ENCODE results near the gene FAM204A. TPM values are rescaled to one million over a fixed set of nuclear protein-coding genes. Genes with fewer than 3 reads are reported as not detected.

Gene FAM204A
- total RNA-seq, 2 experiments from 2014 or later = 63.5 to 64.8 TPM

DNA sequence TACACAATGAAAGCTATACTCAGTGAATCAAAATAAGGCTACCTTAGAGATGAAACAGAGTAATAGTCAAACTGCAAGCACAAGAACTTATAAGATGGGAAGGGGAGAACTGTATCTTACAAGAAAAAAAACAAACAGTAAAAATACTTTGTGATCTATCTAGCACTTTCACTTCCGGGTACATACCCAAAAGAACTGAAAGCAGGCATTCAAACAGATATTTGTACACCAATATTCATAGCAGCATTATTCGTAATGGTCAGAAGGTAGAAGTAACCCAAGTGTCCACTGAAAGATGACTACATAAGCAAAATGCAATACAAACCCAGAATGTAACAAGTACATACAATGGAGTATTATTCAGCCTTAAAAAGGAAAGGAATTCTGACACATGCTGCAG is 18.0 kb downstream of the FAM204A start:
- ChIA-PET POLR2A (no interaction called here), CTCF (no interaction called here)
- no peak overlapping the region for H3K4me3 Mint-ChIP-seq
- H3K27ac Mint-ChIP-seq = no peak overlapping the region
- no peaks in the 10 kb centered on the region for H3K27me3 Mint-ChIP-seq
- intact Hi-C loops (cut with micrococcal nuclease) = no loop called here
- peaks cover 50% of the 10 kb centered on the region for H3K36me3 Mint-ChIP-seq
- no peaks in the 10 kb centered on the region for H3K9me3 Mint-ChIP-seq
- no peaks in the 10 kb centered on the region for H3K4me1 Mint-ChIP-seq (ENCODE audit: low read depth)
- DNase-seq = no peak

DNA sequence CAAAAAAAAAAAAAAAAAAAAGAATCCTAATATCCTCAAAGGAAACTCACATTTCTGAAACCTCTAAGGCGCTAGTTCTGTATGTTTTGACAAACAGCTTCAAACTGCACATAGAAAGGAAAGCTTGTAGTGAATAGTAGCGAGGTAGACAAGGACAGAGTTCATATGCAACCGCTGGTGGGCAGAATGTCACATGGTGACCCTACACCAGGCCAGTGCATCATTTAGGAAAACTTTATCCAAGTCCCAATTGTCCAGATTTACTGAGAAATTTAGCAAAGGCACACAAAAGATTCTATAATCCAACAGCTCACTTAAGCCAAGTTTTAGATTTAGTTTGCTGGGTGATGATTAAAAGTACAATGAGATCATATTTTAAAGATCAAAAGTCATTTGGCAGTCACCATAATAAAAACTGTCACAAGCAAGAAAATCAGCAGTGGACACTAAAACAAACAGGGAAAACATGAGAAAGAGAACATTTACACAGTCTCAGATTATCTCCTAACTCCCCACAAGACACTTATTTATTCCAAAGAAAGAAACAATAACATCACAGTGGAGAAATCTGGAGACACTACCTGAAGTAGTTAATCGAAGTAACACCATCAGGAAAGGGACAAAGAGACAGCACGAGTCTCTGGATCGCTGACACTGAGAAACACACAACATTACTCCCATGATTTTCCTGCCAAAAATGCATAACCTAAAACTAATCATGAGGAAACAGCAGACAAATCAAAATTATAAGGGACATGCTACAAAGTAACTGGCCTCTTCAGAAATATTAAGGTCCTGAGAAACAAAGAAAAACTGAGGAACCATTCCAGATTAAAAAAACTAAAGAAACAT is 20.2 kb downstream of the FAM204A start:
- DNase-seq = no peak
- H3K9me3 Mint-ChIP-seq = no peaks in the 10 kb centered on the region
- no peaks in the 10 kb centered on the region for H3K27me3 Mint-ChIP-seq
- H3K4me1 Mint-ChIP-seq (ENCODE audit: low read depth) = no peaks in the 10 kb centered on the region
- H3K27ac Mint-ChIP-seq = no peak overlapping the region
- intact Hi-C loops (cut with micrococcal nuclease) = no loop called here
- ChIA-PET CTCF (no interaction called here), POLR2A (no interaction called here)
- H3K4me3 Mint-ChIP-seq = no peak overlapping the region
- peaks cover 41% of the 10 kb centered on the region for H3K36me3 Mint-ChIP-seq

DNA sequence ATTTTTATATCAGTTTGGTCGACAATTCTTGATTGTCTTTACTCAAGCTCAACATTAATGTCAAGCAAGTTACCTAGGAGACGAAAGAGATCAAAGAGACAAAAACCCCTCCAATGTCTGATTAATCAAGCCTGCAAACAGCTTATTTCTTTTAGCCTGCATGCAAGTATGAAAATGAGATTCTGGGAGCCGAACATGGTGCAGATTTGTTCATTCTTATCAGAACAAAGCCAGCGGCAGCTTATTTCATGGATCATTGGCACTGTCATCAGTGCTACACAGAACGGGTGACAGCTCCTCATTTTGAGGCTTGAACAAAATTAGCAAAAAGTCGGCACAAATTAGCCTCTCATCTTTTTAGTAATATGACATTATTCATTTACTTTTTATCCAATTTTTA is 26.5 kb downstream of the FAM204A start:
- H3K27me3 Mint-ChIP-seq = no peaks in the 10 kb centered on the region
- no peak for DNase-seq
- no peaks in the 10 kb centered on the region for H3K4me1 Mint-ChIP-seq (ENCODE audit: low read depth)
- ChIA-PET POLR2A (no interaction called here), CTCF (interaction anchor here (1.1 to 1.3 kb wide), 2 partner anchors 108 to 819 kb away, joined by 3 to 5 read pairs; no protein-coding TSS in a partner anchor)
- H3K27ac Mint-ChIP-seq = no peak overlapping the region
- H3K4me3 Mint-ChIP-seq = no peak overlapping the region
- H3K9me3 Mint-ChIP-seq = no peaks in the 10 kb centered on the region
- intact Hi-C loops (cut with micrococcal nuclease) = no loop called here
- peaks cover 12% of the 10 kb centered on the region for H3K36me3 Mint-ChIP-seq

- no peak for DNase-seq
- ChIA-PET CTCF (interaction anchor here (1.1 kb wide), 2 partner anchors 74 to 818 kb away, joined by 3 to 5 read pairs; no protein-coding TSS in a partner anchor), POLR2A (no interaction called here)
- no peaks in the 10 kb centered on the region for H3K4me1 Mint-ChIP-seq (ENCODE audit: low read depth)
- no peak overlapping the region for H3K4me3 Mint-ChIP-seq
- H3K27ac Mint-ChIP-seq = no peak overlapping the region
- intact Hi-C loops (cut with micrococcal nuclease) = no loop called here
- H3K27me3 Mint-ChIP-seq = no peaks in the 10 kb centered on the region
- H3K36me3 Mint-ChIP-seq = peaks cover 9% of the 10 kb centered on the region
- no peaks in the 10 kb centered on the region for H3K9me3 Mint-ChIP-seq
Measured at GRCh38 chr10:118314882-118315281, 27.2 kb downstream of the FAM204A start.

DNA sequence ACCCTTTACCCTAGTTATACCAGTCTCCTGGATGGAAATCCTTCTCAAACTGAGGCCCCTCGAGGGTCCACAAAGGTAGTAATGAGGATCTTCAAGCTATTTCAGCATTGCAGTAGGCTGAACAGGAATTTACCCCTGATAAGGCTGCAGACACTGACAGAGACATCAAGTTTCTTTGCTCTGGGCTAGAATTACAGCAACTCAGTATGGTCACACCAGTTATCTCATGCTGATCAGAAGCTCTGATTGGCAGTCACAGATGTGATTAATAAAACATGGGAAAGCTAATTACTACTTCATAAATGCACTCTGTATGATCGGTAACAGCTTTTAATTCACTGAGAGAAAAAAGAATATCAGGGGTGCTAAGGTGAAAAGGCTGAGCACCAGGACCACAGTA is 30.6 kb downstream of the FAM204A start:
- Mint-ChIP-seq H3K27me3 (no peaks in the 10 kb centered on the region), H3K27ac (no peak overlapping the region), H3K4me1 (ENCODE audit: low read depth) (no peaks in the 10 kb centered on the region), H3K9me3 (no peaks in the 10 kb centered on the region), H3K36me3 (peaks cover 8% of the 10 kb centered on the region), H3K4me3 (no peak overlapping the region)
- intact Hi-C loops (cut with micrococcal nuclease) = no loop called here
- ChIA-PET POLR2A (no interaction called here), CTCF (interaction anchor here (0.7 kb wide), 1 partner anchor 1033 kb away, joined by 3 read pairs; no protein-coding TSS in a partner anchor)
- DNase-seq = no peak

DNA sequence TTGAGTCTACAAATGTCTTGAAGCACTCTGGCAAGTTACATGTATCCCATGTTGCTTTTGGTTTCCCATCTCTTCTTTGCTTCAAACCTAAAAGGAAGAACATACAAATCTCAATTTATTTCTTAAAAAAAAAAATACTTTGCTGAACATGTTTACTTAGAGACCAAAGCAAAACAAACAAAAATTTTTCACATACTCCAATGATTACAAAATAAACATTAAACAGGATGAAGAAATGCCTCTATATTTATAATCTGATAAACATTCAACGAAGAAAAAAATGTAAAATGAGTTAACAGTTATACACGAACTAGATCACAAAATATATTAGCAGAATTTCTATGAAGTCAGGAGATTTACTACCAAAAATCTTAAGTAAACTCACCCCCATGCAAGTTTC is 31.3 kb downstream of the FAM204A start:
- Mint-ChIP-seq H3K36me3 (peaks cover 13% of the 10 kb centered on the region), H3K27me3 (no peaks in the 10 kb centered on the region), H3K9me3 (no peaks in the 10 kb centered on the region), H3K4me3 (no peak overlapping the region), H3K4me1 (ENCODE audit: low read depth) (no peaks in the 10 kb centered on the region), H3K27ac (no peak overlapping the region)
- intact Hi-C loops (cut with micrococcal nuclease) = no loop called here
- ChIA-PET POLR2A (no interaction called here), CTCF (interaction anchor here (0.7 kb wide), 1 partner anchor 1033 kb away, joined by 3 read pairs; no protein-coding TSS in a partner anchor)
- no peak for DNase-seq

DNA sequence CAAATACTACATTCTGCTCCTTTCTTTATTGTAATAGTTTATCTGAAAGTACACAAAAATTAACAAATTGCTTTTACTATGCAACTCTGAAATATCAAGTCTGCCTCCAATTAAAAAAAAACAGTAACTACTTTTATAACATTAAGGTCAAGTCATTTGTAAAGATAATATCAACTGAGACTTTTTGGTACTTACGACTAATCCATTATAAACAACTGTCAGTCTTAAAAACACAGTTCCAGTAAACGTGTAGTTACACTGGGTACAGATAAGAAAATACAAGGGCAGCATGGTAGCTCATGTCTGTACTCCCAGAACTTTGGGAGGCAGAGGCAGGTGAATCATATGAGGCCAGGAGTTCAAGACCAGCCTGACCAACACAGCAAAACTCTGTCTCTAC is 32.2 kb downstream of the FAM204A start:
- Mint-ChIP-seq H3K4me3 (no peak overlapping the region), H3K27me3 (no peaks in the 10 kb centered on the region), H3K9me3 (no peaks in the 10 kb centered on the region), H3K27ac (no peak overlapping the region), H3K36me3 (peaks cover 18% of the 10 kb centered on the region), H3K4me1 (ENCODE audit: low read depth) (no peaks in the 10 kb centered on the region)
- ChIA-PET CTCF (no interaction called here), POLR2A (interaction anchor here (0.7 kb wide), 1 partner anchor 55 kb away, joined by 3 read pairs; no protein-coding TSS in a partner anchor)
- no peak for DNase-seq
- intact Hi-C loops (cut with micrococcal nuclease) = no loop called here

DNA sequence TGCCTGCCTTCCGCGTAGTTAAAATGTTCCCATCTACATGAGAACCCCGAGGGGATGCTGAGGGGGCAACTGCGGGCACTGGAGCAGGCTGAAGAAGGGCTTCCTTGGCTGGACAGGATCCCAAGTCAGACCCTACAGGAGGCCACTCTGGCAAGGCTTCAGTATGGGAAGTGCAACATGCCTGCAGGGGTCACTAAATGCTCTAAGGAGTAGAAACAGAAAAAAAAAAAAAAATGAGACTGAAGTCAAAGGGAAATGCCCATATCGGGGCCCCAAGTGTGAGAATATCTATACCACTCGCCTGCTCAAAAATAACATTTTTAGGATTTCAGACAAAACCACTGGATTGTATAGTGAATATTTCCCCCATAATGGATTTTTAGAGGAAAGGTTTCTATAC is 33.5 kb downstream of the FAM204A start:
- ChIA-PET POLR2A (no interaction called here), CTCF (no interaction called here)
- Mint-ChIP-seq H3K27ac (no peak overlapping the region), H3K9me3 (no peaks in the 10 kb centered on the region), H3K27me3 (no peaks in the 10 kb centered on the region), H3K4me3 (no peak overlapping the region), H3K36me3 (peaks cover 20% of the 10 kb centered on the region), H3K4me1 (ENCODE audit: low read depth) (no peaks in the 10 kb centered on the region)
- DNase-seq = no peak
- intact Hi-C loops (cut with micrococcal nuclease) = no loop called here

DNA sequence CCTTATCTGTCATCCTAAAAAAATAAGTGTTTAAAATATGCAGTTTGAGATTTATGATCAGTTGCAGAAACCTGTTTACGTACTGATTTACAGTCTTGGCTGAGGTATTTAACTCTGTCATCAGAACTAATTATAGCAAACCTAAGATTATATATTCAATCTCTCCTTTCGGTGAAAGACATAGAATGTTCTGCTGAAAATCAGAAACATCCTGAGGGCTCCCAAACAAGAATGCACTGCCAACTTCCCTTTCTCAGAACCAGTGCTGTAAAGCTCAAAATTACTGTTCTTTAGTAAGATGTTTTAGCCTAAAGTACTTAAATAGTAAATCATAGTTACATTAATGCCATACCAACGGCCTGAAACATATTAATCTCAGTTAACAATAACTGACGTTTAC is 34.3 kb downstream of the FAM204A start:
- no peaks in the 10 kb centered on the region for H3K9me3 Mint-ChIP-seq
- no peaks in the 10 kb centered on the region for H3K27me3 Mint-ChIP-seq
- intact Hi-C loops (cut with micrococcal nuclease) = no loop called here
- no peak overlapping the region for H3K4me3 Mint-ChIP-seq
- H3K4me1 Mint-ChIP-seq (ENCODE audit: low read depth) = no peaks in the 10 kb centered on the region
- peaks cover 20% of the 10 kb centered on the region for H3K36me3 Mint-ChIP-seq
- ChIA-PET CTCF (no interaction called here), POLR2A (no interaction called here)
- no peak overlapping the region for H3K27ac Mint-ChIP-seq
- no peak for DNase-seq

DNA sequence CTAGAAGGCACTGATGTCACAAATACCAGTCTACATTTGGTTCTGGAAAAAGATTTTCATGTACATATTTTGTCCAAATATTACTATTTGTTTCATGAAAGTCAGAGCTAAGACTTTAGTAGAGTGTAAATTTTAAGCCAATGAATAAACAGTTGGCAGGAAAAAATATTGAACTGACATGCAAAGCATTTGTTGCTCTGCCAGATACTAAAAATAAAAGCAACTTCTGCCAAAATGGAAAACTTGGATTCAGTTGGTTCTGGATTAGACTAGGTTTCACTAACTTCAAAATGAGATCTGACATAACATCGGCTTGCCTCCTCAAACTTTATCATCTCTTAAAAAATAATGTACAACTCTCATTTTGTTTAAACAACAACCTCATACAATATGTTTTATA is 34.9 kb downstream of the FAM204A start:
- CTCF ChIA-PET = no interaction called here
- H3K27me3 Mint-ChIP-seq = no peaks in the 10 kb centered on the region
- intact Hi-C loops (cut with micrococcal nuclease) = no loop called here
- no peaks in the 10 kb centered on the region for H3K9me3 Mint-ChIP-seq
- DNase-seq = no peak
- no peak overlapping the region for H3K4me3 Mint-ChIP-seq
- H3K36me3 Mint-ChIP-seq = peaks cover 20% of the 10 kb centered on the region
- H3K4me1 Mint-ChIP-seq (ENCODE audit: low read depth) = no peaks in the 10 kb centered on the region
- POLR2A ChIA-PET = no interaction called here
- no peak overlapping the region for H3K27ac Mint-ChIP-seq

- H3K9me3 Mint-ChIP-seq = no peaks in the 10 kb centered on the region
- H3K4me1 Mint-ChIP-seq (ENCODE audit: low read depth) = no peaks in the 10 kb centered on the region
- H3K27me3 Mint-ChIP-seq = no peaks in the 10 kb centered on the region
- CTCF ChIA-PET = no interaction called here
- intact Hi-C loops (cut with micrococcal nuclease) = no loop called here
- H3K27ac Mint-ChIP-seq = no peak overlapping the region
- H3K36me3 Mint-ChIP-seq = peaks cover 17% of the 10 kb centered on the region
- no peak overlapping the region for H3K4me3 Mint-ChIP-seq
- POLR2A ChIA-PET = no interaction called here
- no peak for DNase-seq
Measured at GRCh38 chr10:118305730-118306129, 36.4 kb downstream of the FAM204A start.

GRCh38 chr10:118304521-118304920 is 37.6 kb downstream of the FAM204A start:
- Mint-ChIP-seq H3K27ac (no peak overlapping the region), H3K9me3 (no peaks in the 10 kb centered on the region), H3K4me1 (ENCODE audit: low read depth) (no peaks in the 10 kb centered on the region), H3K4me3 (no peak overlapping the region), H3K36me3 (peaks cover 16% of the 10 kb centered on the region), H3K27me3 (no peaks in the 10 kb centered on the region)
- no peak for DNase-seq
- ChIA-PET POLR2A (no interaction called here), CTCF (interaction anchor here (1.0 kb wide), 1 partner anchor 45 kb away, joined by 3 read pairs; no protein-coding TSS in a partner anchor)
- intact Hi-C loops (cut with micrococcal nuclease) = no loop called here

GRCh38 chr10:118301211-118301610 is 40.9 kb downstream of the FAM204A start:
- Mint-ChIP-seq H3K27ac (no peak overlapping the region), H3K9me3 (no peaks in the 10 kb centered on the region), H3K27me3 (no peaks in the 10 kb centered on the region), H3K4me1 (ENCODE audit: low read depth) (no peaks in the 10 kb centered on the region), H3K4me3 (no peak overlapping the region), H3K36me3 (peaks cover 9% of the 10 kb centered on the region)
- ChIA-PET CTCF (no interaction called here), POLR2A (no interaction called here)
- DNase-seq = no peak
- intact Hi-C loops (cut with micrococcal nuclease) = no loop called here

All from activated CD4-positive, alpha-beta memory T cell treated with anti-CD3 and anti-CD28 coated beads for 36 hours (primary cell).